Left ventricle myocardium inferior (tissue), 1 donor: Measurements from ENCODE around the gene LYPD8. TPM values are rescaled to one million over a fixed set of nuclear protein-coding genes. Genes with fewer than 3 reads are reported as not detected.

ENCODE experiments used
- DNase-seq: peaks from one replicate; pipeline ENCODE4 v3.0.0-alpha.2; 2020
- H3K27ac ChIP-seq: fragments of 200-600 bp; replicated peaks from 2 replicates; pipeline ENCODE4 v1.8.0; 2021
- H3K27me3 ChIP-seq: fragments of 200-600 bp; 2 replicates; pipeline ENCODE4 v1.8.0; 2021; ENCODE audit warnings: low read depth
- H3K36me3 ChIP-seq: fragments of 200-600 bp; 2 replicates; pipeline ENCODE4 v1.8.0; 2021
- H3K4me1 ChIP-seq: fragments of 200-600 bp; 2 replicates; pipeline ENCODE4 v1.8.0; 2021
- H3K4me3 ChIP-seq: fragments of 200-600 bp; 2 replicates; pipeline ENCODE4 v1.8.0; 2021; ENCODE audit warnings: mild to moderate bottlenecking, moderate library complexity
- H3K9me3 ChIP-seq: fragments of 200-600 bp; replicated peaks from 2 replicates; pipeline ENCODE4 v1.8.0; 2021
- CTCF ChIP-seq: fragments of 200-600 bp; IDR thresholded peaks from 2 replicates; pipeline ENCODE4 v1.8.0; 2021; ENCODE audit warnings: antibody characterized with exemption, mild to moderate bottlenecking, borderline replicate concordance
- intact Hi-C: fragments of 100-400 bp; cut with micrococcal nuclease; formaldehyde crosslinking; loops from one replicate; pipeline ENCODE4 v1.11.0; 2022
- total RNA-seq: library from RNA; stranded (reverse); fragmentation: NEBNext Ultra II Directional; extraction: Animal tissue kit (Norgen Biotek cat#: 25700); gene quantifications from one replicate; pipeline ENCODE4 v1.2.1, GENCODE V29; 2021
- donor health status: DM: no; HTN: yes; CAD: no; lungs with severe emphysema.

The LYPD8 gene
- total RNA-seq, 1 donor from 2014 or later: not detected

- Histone ChIP-seq H3K9me3 (peaks cover under 1% of the 10 kb centered on the region), H3K27ac (no peak overlapping the region), H3K36me3 (no peaks in the 10 kb centered on the region), H3K4me1 (no peaks in the 10 kb centered on the region), H3K4me3 (no peak overlapping the region), H3K27me3 (no peaks in the 10 kb centered on the region)
- TF ChIP-seq CTCF: no peak
- intact Hi-C loops: no loop called here
- DNase-seq: no peak
Observed at GRCh38 chr1:248756636-248757035, 1.1 kb upstream of the LYPD8 start.

- no peak overlapping the region for H3K4me3 ChIP-seq
- no peak for TF ChIP-seq CTCF
- no peaks in the 10 kb centered on the region for H3K4me1 ChIP-seq
- intact Hi-C loops: no loop called here
- no peaks in the 10 kb centered on the region for H3K27me3 ChIP-seq
- no peaks in the 10 kb centered on the region for H3K9me3 ChIP-seq
- no peak for DNase-seq
- no peak overlapping the region for H3K27ac ChIP-seq
- H3K36me3 ChIP-seq: no peaks in the 10 kb centered on the region
Observed at GRCh38 chr1:248756151-248756550, 592 bp upstream of the LYPD8 start.

- Histone ChIP-seq H3K36me3 (no peaks in the 10 kb centered on the region), H3K9me3 (no peaks in the 10 kb centered on the region), H3K27me3 (no peaks in the 10 kb centered on the region), H3K4me3 (no peak overlapping the region), H3K4me1 (no peaks in the 10 kb centered on the region), H3K27ac (no peak overlapping the region)
- intact Hi-C loops: no loop called here
- TF ChIP-seq CTCF: no peak
- no peak for DNase-seq
Observed at GRCh38 chr1:248753708-248754280, 1.8 kb downstream of the LYPD8 start.

- Histone ChIP-seq H3K27ac (no peak overlapping the region), H3K9me3 (no peaks in the 10 kb centered on the region), H3K4me1 (no peaks in the 10 kb centered on the region), H3K4me3 (no peak overlapping the region), H3K27me3 (no peaks in the 10 kb centered on the region), H3K36me3 (no peaks in the 10 kb centered on the region)
- no peak for DNase-seq
- intact Hi-C loops: no loop called here
- TF ChIP-seq CTCF: no peak
Observed at GRCh38 chr1:248753029-248753594, 2.4 kb downstream of the LYPD8 start.

- H3K27me3 ChIP-seq: no peaks in the 10 kb centered on the region
Observed at GRCh38 chr1:248752161-248753028, 3.2 kb downstream of the LYPD8 start.

More at GRCh38 chr1:248752161-248753028, 3.2 kb downstream of the LYPD8 start:
- Histone ChIP-seq H3K36me3 (no peaks in the 10 kb centered on the region), H3K9me3 (no peaks in the 10 kb centered on the region), H3K27ac (no peak overlapping the region), H3K4me1 (no peaks in the 10 kb centered on the region), H3K4me3 (no peak overlapping the region)
- no peak for DNase-seq
- intact Hi-C loops: no loop called here
- TF ChIP-seq CTCF: no peak
